GM23248 (cell line): ENCODE measurements around the gene CLECL1. TPM values are rescaled to one million over a fixed set of nuclear protein-coding genes. Genes with fewer than 3 reads are reported as not detected.
"Not testable (repeated sequence)": the region's sequence is repeated elsewhere in the genome, so short reads cannot be mapped to it uniquely, and the experiment has no call there.

Experiments
- DNase-seq: peaks from one replicate; pipeline ENCODE4 v3.0.0-alpha.2; 2015
- H2AFZ ChIP-seq: fragments of 200-600 bp; sonication (generic); 2 replicates; pipeline ENCODE4 v1.6.1; 2016; ENCODE audit warnings: antibody characterized with exemption
- H3F3A ChIP-seq: fragments of 200-600 bp; sonication (generic); 2 replicates; pipeline ENCODE4 v1.6.1; 2016; ENCODE audit warnings: mild to moderate bottlenecking, antibody characterized with exemption, mixed run types; ENCODE audit not compliant: insufficient read depth
- H3K27ac ChIP-seq: fragments of 200-600 bp; sonication (generic); 2 replicates; pipeline ENCODE4 v1.5.1; 2016; ENCODE audit warnings: mild to moderate bottlenecking
- H3K27me3 ChIP-seq: fragments of 200-600 bp; sonication (generic); replicated peaks from 2 replicates; pipeline ENCODE4 v1.6.1; 2016; ENCODE audit warnings: mild to moderate bottlenecking; ENCODE audit not compliant: insufficient read depth
- H3K36me3 ChIP-seq: fragments of 200-600 bp; sonication (generic); 2 replicates; pipeline ENCODE4 v1.6.1; 2016; ENCODE audit warnings: low read depth, mild to moderate bottlenecking
- H3K4me1 ChIP-seq: fragments of 200-600 bp; sonication (generic); 2 replicates; pipeline ENCODE4 v1.6.1; 2016; ENCODE audit warnings: mild to moderate bottlenecking; ENCODE audit not compliant: insufficient read depth
- H3K4me2 ChIP-seq: fragments of 200-600 bp; sonication (generic); one replicate; pipeline ENCODE4 v1.6.1; 2016; ENCODE audit warnings: mild to moderate bottlenecking; ENCODE audit not compliant: unreplicated experiment
- H3K4me3 ChIP-seq: fragments of 200-600 bp; sonication (generic); 2 replicates; pipeline ENCODE4 v1.5.1; 2016; ENCODE audit warnings: mild to moderate bottlenecking
- H3K79me2 ChIP-seq: fragments of 200-600 bp; sonication (generic); 2 replicates; pipeline ENCODE4 v1.6.1; 2016; ENCODE audit warnings: mild to moderate bottlenecking; ENCODE audit not compliant: insufficient read depth
- H3K9ac ChIP-seq: fragments of 200-600 bp; sonication (generic); 2 replicates; pipeline ENCODE4 v1.6.1; 2016; ENCODE audit warnings: mild to moderate bottlenecking
- H3K9me2 ChIP-seq: fragments of 200-600 bp; sonication (generic); 2 replicates; pipeline ENCODE4 v1.6.1; 2016; ENCODE audit warnings: mixed run types, mild to moderate bottlenecking, moderate library complexity; ENCODE audit not compliant: insufficient read depth
- H3K9me3 ChIP-seq: fragments of 200-600 bp; sonication (generic); one replicate; pipeline ENCODE4 v1.6.1; 2017; ENCODE audit warnings: low read depth
- H4K20me1 ChIP-seq: fragments of 200-600 bp; sonication (generic); 2 replicates; pipeline ENCODE4 v1.6.0; 2016; ENCODE audit not compliant: insufficient read depth
- EZH2 ChIP-seq: fragments of 200-600 bp; sonication (generic); IDR thresholded peaks from 2 replicates; pipeline ENCODE4 v1.6.1; 2018; ENCODE audit warnings: antibody characterized with exemption, mild to moderate bottlenecking; ENCODE audit not compliant: insufficient read depth, poor library complexity, severe bottlenecking
- EZH2phosphoT487 ChIP-seq: fragments of 200-600 bp; sonication (generic); IDR thresholded peaks from 2 replicates; pipeline ENCODE4 v1.6.1; 2018; ENCODE audit warnings: antibody characterized with exemption, moderate library complexity, mild to moderate bottlenecking, low read depth; ENCODE audit not compliant: insufficient read depth
- WGBS, 2 experiments: methylation state at CpG; one replicate each; pipeline ENCODE4 v1.1.6; 2015 to 2017; ENCODE audit warnings: low lambda C conversion rate in 2 of 2, low coverage in 1 of 2; ENCODE audit errors: missing lambda C conversion rate in 2 of 2; 5-methylcytosine and 5-hydroxymethylcytosine counted together
- in situ Hi-C: fragments of 300-500 bp; cut with MboI; formaldehyde crosslinking; loops from 2 replicates; pipeline ENCODE4 v1.15.0; 2020
- polyA plus RNA-seq: library from polyadenylated mRNA; unstranded; fragments of >200 nt; fragmentation: Nextera tagmentation; extraction: Ambion mirVana; gene quantifications from 2 replicates; pipeline ENCODE4 v1.2.1, GENCODE V29; 2016
- total RNA-seq: library from RNA; depleted of rRNA; stranded (reverse); fragments of >200 nt; shearing (Covaris generic); gene quantifications from 2 replicates; pipeline ENCODE4 v1.2.3, GENCODE V29; 2014

Gene CLECL1
- total and polyA plus RNA-seq, 2 experiments from 2014 or later: not detected

GRCh38 chr12:9742661-9743060 lies 9.8 kb upstream of the CLECL1 start:
- no peak for DNase-seq
- Histone ChIP-seq H3K4me2 (no peak overlapping the region), H3K4me3 (no peak overlapping the region), H3K36me3 (no peaks in the 10 kb centered on the region), H3K9me2 (no peaks in the 10 kb centered on the region), H3K9me3 (no peaks in the 10 kb centered on the region), H4K20me1 (no peaks in the 10 kb centered on the region), H3K27ac (no peak overlapping the region), H2AFZ (no peak overlapping the region), H3K4me1 (no peaks in the 10 kb centered on the region), H3K27me3 (peaks cover 12% of the 10 kb centered on the region; the same call in 1 of the 2 replicates), H3K9ac (no peak overlapping the region), H3F3A (no peaks in the 10 kb centered on the region), H3K79me2 (no peaks in the 10 kb centered on the region)
- TF ChIP-seq EZH2: no peak
- no peak for TF ChIP-seq EZH2phosphoT487
- in situ Hi-C loops: no loop called here
- WGBS, 2 experiments: 25 to 30% methylated on average over 5 of the region's 5 CpGs

- Histone ChIP-seq H3K4me3 (no peak overlapping the region), H3K27ac (no peak overlapping the region), H3K9ac (no peak overlapping the region), H3K27me3 (peaks cover 12% of the 10 kb centered on the region; the same call in 1 of the 2 replicates), H3K4me1 (no peaks in the 10 kb centered on the region), H3K4me2 (no peak overlapping the region), H3F3A (no peaks in the 10 kb centered on the region), H3K9me3 (no peaks in the 10 kb centered on the region), H3K9me2 (no peaks in the 10 kb centered on the region), H2AFZ (no peak overlapping the region), H4K20me1 (no peaks in the 10 kb centered on the region), H3K79me2 (no peaks in the 10 kb centered on the region), H3K36me3 (no peaks in the 10 kb centered on the region)
- in situ Hi-C loops: no loop called here
- TF ChIP-seq EZH2 (no peak), EZH2phosphoT487 (no peak)
- 71 to 74% methylated on average over 4 of the region's 4 CpGs for WGBS, 2 experiments
- DNase-seq: no peak
These were observed 8.8 kb upstream of the CLECL1 start for GRCh38 chr12:9741726-9742125.

GRCh38 chr12:9740106-9740750 lies 7.3 kb upstream of the CLECL1 start:
- DNase-seq: no peak

GRCh38 chr12:9739404-9740105 lies 6.7 kb upstream of the CLECL1 start:
- H3K36me3 ChIP-seq, H3K9me3 ChIP-seq, DNase-seq, H3K9me2 ChIP-seq, in situ Hi-C loops, H3K4me2 ChIP-seq, H3K4me1 ChIP-seq, H2AFZ ChIP-seq, H3K27ac ChIP-seq, H4K20me1 ChIP-seq, H3K4me3 ChIP-seq, H3K79me2 ChIP-seq, H3F3A ChIP-seq, H3K9ac ChIP-seq: not testable (repeated sequence)
- 83 to 91% methylated on average over 27 to 37 of the region's 54 CpGs for WGBS, 2 experiments
- H3K27me3 ChIP-seq: peaks cover 12% of the 10 kb centered on the region; the same call in 1 of the 2 replicates

More at GRCh38 chr12:9740106-9740750, 7.3 kb upstream of the CLECL1 start:
- no peaks in the 10 kb centered on the region for H3K4me1 ChIP-seq
- no peak overlapping the region for H3K4me3 ChIP-seq
- H3K4me2 ChIP-seq: no peak overlapping the region
- TF ChIP-seq EZH2 (no peak), EZH2phosphoT487 (no peak)
- H3F3A ChIP-seq: no peaks in the 10 kb centered on the region
- H3K9ac ChIP-seq: no peak overlapping the region
- no peak overlapping the region for H3K27ac ChIP-seq
- no peak overlapping the region for H2AFZ ChIP-seq
- H3K79me2 ChIP-seq: no peaks in the 10 kb centered on the region
- no peaks in the 10 kb centered on the region for H3K9me3 ChIP-seq
- peaks cover 12% of the 10 kb centered on the region; the same call in 1 of the 2 replicates for H3K27me3 ChIP-seq
- H3K9me2 ChIP-seq: no peaks in the 10 kb centered on the region
- in situ Hi-C loops: no loop called here
- H3K36me3 ChIP-seq: no peaks in the 10 kb centered on the region
- no peaks in the 10 kb centered on the region for H4K20me1 ChIP-seq
- 67% methylated on average over 7 of the region's 7 CpGs for WGBS, 2 experiments

GRCh38 chr12:9738905-9739304 lies 6.0 kb upstream of the CLECL1 start:
- H3K4me1 ChIP-seq, H3K9me3 ChIP-seq, DNase-seq, H3K79me2 ChIP-seq, H2AFZ ChIP-seq, H3K9ac ChIP-seq, H3K4me3 ChIP-seq, H3K4me2 ChIP-seq, H4K20me1 ChIP-seq, H3F3A ChIP-seq, H3K27ac ChIP-seq, H3K36me3 ChIP-seq, in situ Hi-C loops, H3K9me2 ChIP-seq: not testable (repeated sequence)
- WGBS, 2 experiments: 24 to 43% methylated on average over 11 to 14 of the region's 14 CpGs
- H3K27me3 ChIP-seq: peaks cover 12% of the 10 kb centered on the region; the same call in 1 of the 2 replicates
